CD4-positive, CD25-positive, alpha-beta regulatory T cell (primary cell): ENCODE results near the gene CAPN2. TPM values are rescaled to one million over a fixed set of nuclear protein-coding genes. Genes with fewer than 3 reads are reported as not detected.
A peak's percentile ranks its signal among the peaks of the same experiment; 100 is the strongest.
"Not testable (repeated sequence)": the region's sequence is repeated elsewhere in the genome, so short reads cannot be mapped to it uniquely, and the experiment has no call there.

Experiments used
- ATAC-seq, 2 donors: fragments of 150-1000 bp; cut with Tn5 transposase; one replicate each; pipeline ENCODE4 v1.10.0; 2021; ENCODE audit warnings: low read depth in 2 of 2, moderate number of reproducible peaks in 2 of 2, moderate library complexity in 1 of 2
- DNase-seq, 3 donors: peaks; one replicate each; pipeline versions ENCODE4 v3.0.0 to v3.0.0-alpha.2; 2012 to 2022; ENCODE audit warnings: mixed read lengths in 1 of 3
- H3K27ac ChIP-seq: one replicate; pipeline ENCODE4 v1.7.0; 2013; ENCODE audit warnings: mild to moderate bottlenecking, low read length; ENCODE audit not compliant: insufficient read depth, poor library complexity, severe bottlenecking
- H3K27me3 ChIP-seq: one replicate; pipeline ENCODE4 v1.7.0; 2013; ENCODE audit warnings: low read length; ENCODE audit not compliant: control insufficient read depth, insufficient read depth
- H3K36me3 ChIP-seq: one replicate; pipeline ENCODE4 v1.7.0; 2013; ENCODE audit warnings: mild to moderate bottlenecking, low read length, moderate library complexity; ENCODE audit not compliant: control insufficient read depth, insufficient read depth
- H3K4me1 ChIP-seq: 2 replicates; pipeline ENCODE4 v1.7.0; 2013; ENCODE audit warnings: mild to moderate bottlenecking, low read length; ENCODE audit not compliant: insufficient read depth, control insufficient read depth, poor library complexity, severe bottlenecking
- H3K4me3 ChIP-seq: one replicate; pipeline ENCODE4 v1.7.0; 2013; ENCODE audit warnings: low read depth, mild to moderate bottlenecking, low read length, moderate library complexity
- H3K9me3 ChIP-seq, 2 experiments: 1 replicate in 1 of 2; 2 replicates in 1 of 2; pipeline ENCODE4 v1.7.0; 2013; ENCODE audit warnings: low read length in 2 of 2, mild to moderate bottlenecking in 1 of 2, moderate library complexity in 1 of 2; ENCODE audit not compliant: control insufficient read depth in 2 of 2
- H3K27ac Mint-ChIP-seq, 3 donors: one replicate each; pipeline ENCODE4 v1.8.0; 2020 to 2022; ENCODE audit warnings: mild to moderate bottlenecking in 3 of 3, mixed read lengths in 3 of 3, moderate library complexity in 2 of 3
- H3K27me3 Mint-ChIP-seq: one replicate; pipeline ENCODE4 v1.8.0; 2022; ENCODE audit warnings: mild to moderate bottlenecking, mixed read lengths
- H3K36me3 Mint-ChIP-seq: one replicate; pipeline ENCODE4 v1.8.0; 2020; ENCODE audit warnings: mixed read lengths
- H3K4me1 Mint-ChIP-seq, 4 donors: one replicate each; pipeline ENCODE4 v1.8.0; 2020 to 2022; ENCODE audit warnings: mixed read lengths in 4 of 4, mild to moderate bottlenecking in 1 of 4
- H3K4me3 Mint-ChIP-seq, 4 donors: one replicate each; pipeline ENCODE4 v1.8.0; 2020 to 2022; ENCODE audit warnings: mild to moderate bottlenecking in 4 of 4, mixed read lengths in 4 of 4, moderate library complexity in 3 of 4
- H3K9me3 Mint-ChIP-seq, 7 donors: one replicate each; pipeline ENCODE4 v1.8.0; 2020 to 2022; ENCODE audit warnings: mixed read lengths in 7 of 7, mild to moderate bottlenecking in 3 of 7, moderate library complexity in 2 of 7
- polyA plus RNA-seq, 4 donors: library from polyadenylated mRNA; unstranded; fragments of 300-500 nt; fragmentation: Illumina TruSeq; gene quantifications; one replicate each; pipeline ENCODE4 v1.2.3, GENCODE V29; 2021
- total RNA-seq: library from RNA; stranded (reverse); gene quantifications from one replicate; pipeline ENCODE4 v1.2.3, GENCODE V29; 2022

CAPN2 gene
- total and polyA plus RNA-seq, 5 donors from 2014 or later, result 132 to 278 (median 161) TPM

- Histone ChIP-seq H3K27me3 (no peaks in the 10 kb centered on the region), H3K4me1 (peaks cover 34% of the 10 kb centered on the region), H3K36me3 (peaks cover 27% of the 10 kb centered on the region), H3K9me3 (no peaks in the 10 kb centered on the region), H3K27ac (peak overlapping the region; percentile 38), H3K4me3 (no peak overlapping the region)
- no peak for ATAC-seq
- H3K27me3 Mint-ChIP-seq, result no peaks in the 10 kb centered on the region
- H3K27ac Mint-ChIP-seq, result peak overlapping the region; percentile 87 to 95 (median 88)
- peaks cover 13 to 79% (median 58%) of the 10 kb centered on the region in 4 donors for H3K4me1 Mint-ChIP-seq
- H3K36me3 Mint-ChIP-seq, result peaks cover 45% of the 10 kb centered on the region
- no peak for DNase-seq
- peak overlapping the region in 1 of 4 donors; percentile 53 for H3K4me3 Mint-ChIP-seq
- H3K9me3 Mint-ChIP-seq, result no peaks in the 10 kb centered on the region
Measured at GRCh38 chr1:223730479-223731132, 18.3 kb downstream of the CAPN2 start.

GRCh38 chr1:223731133-223731770 lies 18.9 kb downstream of the CAPN2 start:
- peaks cover 13 to 75% (median 57%) of the 10 kb centered on the region in 4 donors for H3K4me1 Mint-ChIP-seq
- peaks cover 28% of the 10 kb centered on the region for H3K36me3 ChIP-seq
- H3K4me3 Mint-ChIP-seq, result peak overlapping the region in 1 of 4 donors; percentile 60
- no peak overlapping the region for H3K27ac ChIP-seq
- H3K4me1 ChIP-seq, result peaks cover 28% of the 10 kb centered on the region
- H3K27me3 Mint-ChIP-seq, result no peaks in the 10 kb centered on the region
- no peaks in the 10 kb centered on the region for H3K9me3 Mint-ChIP-seq
- ATAC-seq (no peak), DNase-seq (no peak)
- peak overlapping the region; percentile 65 to 95 (median 87) for H3K27ac Mint-ChIP-seq
- no peak overlapping the region for H3K4me3 ChIP-seq
- H3K36me3 Mint-ChIP-seq, result peaks cover 45% of the 10 kb centered on the region
- no peaks in the 10 kb centered on the region for H3K9me3 ChIP-seq
- no peaks in the 10 kb centered on the region for H3K27me3 ChIP-seq

DNA sequence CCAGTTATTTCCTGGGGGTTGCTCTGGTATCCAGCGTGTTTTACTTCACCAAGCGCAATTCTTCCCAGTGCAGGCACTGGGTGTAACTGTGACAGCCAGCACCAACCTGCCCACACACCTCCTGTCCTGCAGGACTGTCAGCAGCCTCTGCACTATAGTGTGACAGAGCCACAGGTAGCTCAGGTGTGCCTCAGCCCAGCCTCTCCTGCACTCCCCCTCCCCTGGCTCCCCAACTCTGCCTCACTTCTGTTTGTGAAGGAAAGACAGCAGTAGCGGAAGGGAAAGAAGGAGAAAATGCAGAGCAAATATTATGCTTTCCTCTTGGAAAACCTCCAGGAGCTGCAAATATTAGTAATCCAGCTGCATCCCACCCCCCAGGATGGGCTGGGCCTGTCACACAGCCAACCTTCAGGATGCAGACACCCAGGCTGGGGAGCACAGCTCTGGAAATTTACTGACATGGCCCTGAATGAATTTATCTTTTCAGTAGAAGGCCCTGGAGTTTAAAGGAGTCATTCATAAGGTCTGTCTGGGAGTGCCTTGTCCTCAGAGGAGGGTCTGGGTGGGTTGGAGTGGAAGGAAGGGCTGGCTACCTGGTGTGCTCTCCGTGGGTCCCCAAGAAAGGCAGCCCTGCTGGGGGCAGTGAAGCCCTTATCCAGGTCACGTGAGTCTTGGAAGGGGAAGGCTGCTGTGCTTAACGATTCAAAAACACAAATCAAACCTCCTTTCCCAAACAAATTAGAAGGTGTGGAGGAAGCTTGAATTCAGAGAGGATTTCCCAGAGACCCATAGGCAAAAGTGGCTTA lies 20.9 kb downstream of the CAPN2 start:
- H3K4me3 Mint-ChIP-seq, result no peak overlapping the region
- peaks cover 29% of the 10 kb centered on the region for H3K36me3 ChIP-seq

DNA sequence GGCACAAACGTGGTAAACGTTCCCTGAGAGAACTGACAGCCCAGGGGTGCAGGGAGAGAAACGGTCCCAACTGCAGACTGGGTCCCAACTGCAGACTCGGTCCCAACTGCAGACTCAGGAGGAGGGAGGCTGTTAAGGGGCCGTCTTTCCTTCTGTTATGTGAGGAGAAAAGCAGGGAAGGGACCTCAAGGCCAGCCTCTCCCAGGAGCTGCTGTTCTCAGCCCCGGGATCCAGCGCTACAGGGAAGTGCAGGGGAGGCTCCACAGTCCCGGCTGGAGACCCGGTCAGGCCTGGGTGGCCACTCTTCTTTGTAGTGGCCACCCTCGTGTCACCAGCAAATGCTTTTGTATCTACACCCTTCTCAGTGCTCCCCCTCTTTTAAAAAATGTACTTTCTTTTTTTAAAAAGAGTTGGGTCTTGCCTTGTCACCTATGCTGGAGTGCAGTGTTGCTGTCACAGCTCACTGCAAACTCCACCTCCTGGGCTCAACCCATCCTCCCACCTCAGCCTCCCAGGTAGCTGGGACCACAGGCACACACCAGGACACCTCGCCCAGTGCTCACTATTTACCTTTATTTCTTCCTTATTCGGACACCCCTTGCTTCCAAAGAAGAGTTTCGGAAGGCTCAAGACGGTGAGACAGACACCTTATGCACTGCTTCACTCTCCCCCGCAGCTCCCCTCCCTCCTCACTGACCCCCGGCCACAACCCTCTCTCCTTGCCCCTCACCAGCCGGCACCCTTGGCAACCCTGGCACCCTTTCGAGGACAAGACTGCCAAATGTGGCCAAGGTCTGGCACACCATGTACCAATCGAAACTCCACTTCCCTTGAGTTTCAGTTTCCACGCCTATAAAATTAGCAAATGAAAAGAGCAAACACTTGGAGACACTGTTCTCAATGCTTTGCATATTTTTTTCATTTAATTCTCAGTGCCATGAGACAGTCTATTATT lies 21.8 kb downstream of the CAPN2 start:
- H3K36me3 Mint-ChIP-seq, result peaks cover 35% of the 10 kb centered on the region
- Histone ChIP-seq H3K36me3 (peaks cover 34% of the 10 kb centered on the region), H3K27me3 (no peaks in the 10 kb centered on the region), H3K4me1 (peaks cover 10% of the 10 kb centered on the region), H3K4me3 (no peak overlapping the region), H3K9me3 (no peaks in the 10 kb centered on the region), H3K27ac (no peak overlapping the region)
- ATAC-seq, result no peak
- no peaks in the 10 kb centered on the region for H3K9me3 Mint-ChIP-seq
- H3K4me1 Mint-ChIP-seq, result peaks cover 8 to 59% (median 39%) of the 10 kb centered on the region in 4 donors
- H3K4me3 Mint-ChIP-seq, result no peak overlapping the region
- no peaks in the 10 kb centered on the region for H3K27me3 Mint-ChIP-seq
- H3K27ac Mint-ChIP-seq, result peak overlapping the region in 2 of 3 donors; percentile 67 to 87
- DNase-seq, result no peak

More for the DNA sequence above, 20.9 kb downstream of the CAPN2 start:
- Mint-ChIP-seq H3K9me3 (no peaks in the 10 kb centered on the region), H3K36me3 (peaks cover 37% of the 10 kb centered on the region), H3K4me1 (peaks cover 13 to 62% (median 44%) of the 10 kb centered on the region in 4 donors), H3K27me3 (no peaks in the 10 kb centered on the region), H3K27ac (peak overlapping the region in 2 of 3 donors; percentile 81 to 87)
- Histone ChIP-seq H3K9me3 (no peaks in the 10 kb centered on the region), H3K4me3 (no peak overlapping the region), H3K27ac (no peak overlapping the region), H3K27me3 (no peaks in the 10 kb centered on the region), H3K4me1 (peaks cover 10% of the 10 kb centered on the region)
- DNase-seq (no peak), ATAC-seq (no peak)

DNA sequence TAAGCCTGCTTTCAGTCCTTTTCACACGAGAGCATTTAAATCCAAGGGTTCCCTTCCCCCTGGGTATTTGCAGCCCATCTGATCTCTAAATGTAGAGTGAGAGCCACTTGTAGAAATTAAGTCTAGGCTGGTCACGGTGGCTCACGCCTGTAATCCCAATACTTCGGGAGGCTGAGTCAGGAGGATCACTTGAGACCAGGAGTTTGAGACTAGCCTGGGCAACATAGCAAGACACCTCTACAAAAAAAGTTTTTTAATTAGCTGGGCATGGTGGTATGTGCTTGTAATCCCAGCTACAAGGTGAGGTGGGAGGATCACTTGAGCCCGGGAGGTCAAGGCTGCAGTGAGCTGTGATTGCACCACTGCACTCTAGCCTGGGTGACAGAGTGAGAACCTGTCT lies 24.3 kb downstream of the CAPN2 start:
- H3K9me3 ChIP-seq, H3K27me3 Mint-ChIP-seq, H3K27ac ChIP-seq, H3K4me1 ChIP-seq, H3K27me3 ChIP-seq, H3K4me3 ChIP-seq, ATAC-seq, DNase-seq, H3K9me3 Mint-ChIP-seq: not testable (repeated sequence)
- peaks cover 42% of the 10 kb centered on the region for H3K36me3 ChIP-seq
- Mint-ChIP-seq H3K27ac (peak overlapping the region in 2 of 3 donors; percentile 46 to 48), H3K36me3 (peaks cover 15% of the 10 kb centered on the region), H3K4me1 (peaks cover 6 to 58% (median 26%) of the 10 kb centered on the region in 4 donors), H3K4me3 (peak overlapping the region in 1 of 4 donors; percentile 54)

DNA sequence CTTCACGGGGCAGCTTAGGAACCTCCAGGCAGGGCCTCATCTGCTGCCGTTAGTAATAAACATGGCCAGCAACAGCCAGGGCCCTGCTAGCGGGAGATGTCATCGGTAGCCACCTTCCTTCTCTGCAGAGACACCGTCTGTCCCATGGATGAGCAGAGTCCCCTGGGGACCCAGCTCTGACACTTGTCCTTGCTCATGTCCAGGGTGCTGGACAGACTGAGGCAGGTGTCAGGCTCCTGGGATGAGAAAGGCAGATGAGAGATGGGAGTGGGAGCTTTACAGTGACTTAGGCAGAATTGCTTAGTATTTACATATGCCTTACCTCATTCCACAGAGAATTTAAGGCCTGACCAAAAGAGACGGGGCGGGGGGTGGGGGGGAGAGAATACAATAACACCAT lies 25.0 kb downstream of the CAPN2 start:
- Mint-ChIP-seq H3K4me3 (no peak overlapping the region), H3K27ac (no peak overlapping the region), H3K36me3 (peaks cover 11% of the 10 kb centered on the region), H3K4me1 (peaks cover 5 to 54% (median 21%) of the 10 kb centered on the region in 4 donors), H3K9me3 (no peaks in the 10 kb centered on the region), H3K27me3 (no peaks in the 10 kb centered on the region)
- ATAC-seq, result no peak
- H3K27me3 ChIP-seq, result no peaks in the 10 kb centered on the region
- H3K4me1 ChIP-seq, result peaks cover 4% of the 10 kb centered on the region
- no peaks in the 10 kb centered on the region for H3K9me3 ChIP-seq
- no peak overlapping the region for H3K27ac ChIP-seq
- peaks cover 36% of the 10 kb centered on the region for H3K36me3 ChIP-seq
- no peak overlapping the region for H3K4me3 ChIP-seq
- no peak for DNase-seq
